ENCODE measurements around the gene FNDC10.

Gene FNDC10

GRCh38 chr1:1609822-1610485, 10.0 kb upstream of the FNDC10 start:
- no peaks in the 10 kb centered on the region for H3K9me3 ChIP-seq (ENCODE audit: control insufficient read depth, insufficient read depth, low read length)
- H3K36me3 ChIP-seq (ENCODE audit: control insufficient read depth, insufficient read depth, low read length), result no peaks in the 10 kb centered on the region
- H3K9ac ChIP-seq (ENCODE audit: low read depth, low read length), result no peak overlapping the region
- no peak overlapping the region for H3K4me3 ChIP-seq (ENCODE audit: low read depth, low read length)
- no peaks in the 10 kb centered on the region for H3K27me3 ChIP-seq (ENCODE audit: control insufficient read depth, insufficient read depth, low read length)
- H3K4me1 ChIP-seq (ENCODE audit: control insufficient read depth, insufficient read depth, low read length), result no peaks in the 10 kb centered on the region

GRCh38 chr1:1606232-1606631, 6.3 kb upstream of the FNDC10 start:
- no peak overlapping the region for H3K9ac ChIP-seq (ENCODE audit: low read depth, low read length)
- peaks cover 6% of the 10 kb centered on the region for H3K27me3 ChIP-seq (ENCODE audit: control insufficient read depth, insufficient read depth, low read length)
- no peaks in the 10 kb centered on the region for H3K4me1 ChIP-seq (ENCODE audit: control insufficient read depth, insufficient read depth, low read length)
- no peak overlapping the region for H3K4me3 ChIP-seq (ENCODE audit: low read depth, low read length)
- no peaks in the 10 kb centered on the region for H3K9me3 ChIP-seq (ENCODE audit: control insufficient read depth, insufficient read depth, low read length)
- H3K36me3 ChIP-seq (ENCODE audit: control insufficient read depth, insufficient read depth, low read length), result no peaks in the 10 kb centered on the region

- Histone ChIP-seq H3K27me3 (ENCODE audit: control insufficient read depth, insufficient read depth, low read length) (peaks cover 11% of the 10 kb centered on the region), H3K36me3 (ENCODE audit: control insufficient read depth, insufficient read depth, low read length) (no peaks in the 10 kb centered on the region), H3K9me3 (ENCODE audit: control insufficient read depth, insufficient read depth, low read length) (no peaks in the 10 kb centered on the region), H3K4me1 (ENCODE audit: control insufficient read depth, insufficient read depth, low read length) (no peaks in the 10 kb centered on the region), H3K9ac (ENCODE audit: low read depth, low read length) (no peak overlapping the region), H3K4me3 (ENCODE audit: low read depth, low read length) (no peak overlapping the region)
These were observed 5.8 kb upstream of the FNDC10 start for GRCh38 chr1:1605724-1606123.

- Histone ChIP-seq H3K4me1 (ENCODE audit: control insufficient read depth, insufficient read depth, low read length) (no peaks in the 10 kb centered on the region), H3K36me3 (ENCODE audit: control insufficient read depth, insufficient read depth, low read length) (no peaks in the 10 kb centered on the region), H3K4me3 (ENCODE audit: low read depth, low read length) (no peak overlapping the region), H3K9me3 (ENCODE audit: control insufficient read depth, insufficient read depth, low read length) (no peaks in the 10 kb centered on the region), H3K9ac (ENCODE audit: low read depth, low read length) (no peak overlapping the region), H3K27me3 (ENCODE audit: control insufficient read depth, insufficient read depth, low read length) (peaks cover 12% of the 10 kb centered on the region)
These were observed 5.2 kb upstream of the FNDC10 start for GRCh38 chr1:1605034-1605591.

GRCh38 chr1:1604374-1605033, 4.6 kb upstream of the FNDC10 start:
- Histone ChIP-seq H3K9ac (ENCODE audit: low read depth, low read length) (no peak overlapping the region), H3K27me3 (ENCODE audit: control insufficient read depth, insufficient read depth, low read length) (peaks cover 12% of the 10 kb centered on the region), H3K4me1 (ENCODE audit: control insufficient read depth, insufficient read depth, low read length) (no peaks in the 10 kb centered on the region), H3K9me3 (ENCODE audit: control insufficient read depth, insufficient read depth, low read length) (no peaks in the 10 kb centered on the region), H3K36me3 (ENCODE audit: control insufficient read depth, insufficient read depth, low read length) (no peaks in the 10 kb centered on the region), H3K4me3 (ENCODE audit: low read depth, low read length) (no peak overlapping the region)

GRCh38 chr1:1603671-1604373, 3.9 kb upstream of the FNDC10 start:
- Histone ChIP-seq H3K27me3 (ENCODE audit: control insufficient read depth, insufficient read depth, low read length) (peaks cover 14% of the 10 kb centered on the region), H3K4me3 (ENCODE audit: low read depth, low read length) (no peak overlapping the region), H3K36me3 (ENCODE audit: control insufficient read depth, insufficient read depth, low read length) (no peaks in the 10 kb centered on the region), H3K4me1 (ENCODE audit: control insufficient read depth, insufficient read depth, low read length) (no peaks in the 10 kb centered on the region), H3K9me3 (ENCODE audit: control insufficient read depth, insufficient read depth, low read length) (no peaks in the 10 kb centered on the region), H3K9ac (ENCODE audit: low read depth, low read length) (no peak overlapping the region)

GRCh38 chr1:1602968-1603506, 3.1 kb upstream of the FNDC10 start:
- Histone ChIP-seq H3K9me3 (ENCODE audit: control insufficient read depth, insufficient read depth, low read length) (no peaks in the 10 kb centered on the region), H3K27me3 (ENCODE audit: control insufficient read depth, insufficient read depth, low read length) (peaks cover 21% of the 10 kb centered on the region), H3K36me3 (ENCODE audit: control insufficient read depth, insufficient read depth, low read length) (no peaks in the 10 kb centered on the region), H3K4me3 (ENCODE audit: low read depth, low read length) (no peak overlapping the region), H3K9ac (ENCODE audit: low read depth, low read length) (no peak overlapping the region), H3K4me1 (ENCODE audit: control insufficient read depth, insufficient read depth, low read length) (no peaks in the 10 kb centered on the region)

GRCh38 chr1:1602304-1602967, 2.5 kb upstream of the FNDC10 start:
- Histone ChIP-seq H3K4me3 (ENCODE audit: low read depth, low read length) (no peak overlapping the region), H3K27me3 (ENCODE audit: control insufficient read depth, insufficient read depth, low read length) (peaks cover 22% of the 10 kb centered on the region), H3K9me3 (ENCODE audit: control insufficient read depth, insufficient read depth, low read length) (no peaks in the 10 kb centered on the region), H3K36me3 (ENCODE audit: control insufficient read depth, insufficient read depth, low read length) (no peaks in the 10 kb centered on the region), H3K4me1 (ENCODE audit: control insufficient read depth, insufficient read depth, low read length) (peaks cover 3% of the 10 kb centered on the region), H3K9ac (ENCODE audit: low read depth, low read length) (no peak overlapping the region)

GRCh38 chr1:1601564-1602303, 1.8 kb upstream of the FNDC10 start:
- no peaks in the 10 kb centered on the region for H3K36me3 ChIP-seq (ENCODE audit: control insufficient read depth, insufficient read depth, low read length)
- no peak overlapping the region for H3K9ac ChIP-seq (ENCODE audit: low read depth, low read length)
- H3K27me3 ChIP-seq (ENCODE audit: control insufficient read depth, insufficient read depth, low read length), result peaks cover 22% of the 10 kb centered on the region
- peaks cover 3% of the 10 kb centered on the region for H3K4me1 ChIP-seq (ENCODE audit: control insufficient read depth, insufficient read depth, low read length)
- H3K9me3 ChIP-seq (ENCODE audit: control insufficient read depth, insufficient read depth, low read length), result no peaks in the 10 kb centered on the region
- H3K4me3 ChIP-seq (ENCODE audit: low read depth, low read length), result no peak overlapping the region

GRCh38 chr1:1600861-1601563, 1.1 kb upstream of the FNDC10 start:
- peak overlapping the region; percentile 50 for H3K4me3 ChIP-seq (ENCODE audit: low read depth, low read length)

More at GRCh38 chr1:1600861-1601563, 1.1 kb upstream of the FNDC10 start:
- Histone ChIP-seq H3K36me3 (ENCODE audit: control insufficient read depth, insufficient read depth, low read length) (no peaks in the 10 kb centered on the region), H3K27me3 (ENCODE audit: control insufficient read depth, insufficient read depth, low read length) (peaks cover 28% of the 10 kb centered on the region), H3K9ac (ENCODE audit: low read depth, low read length) (no peak overlapping the region), H3K9me3 (ENCODE audit: control insufficient read depth, insufficient read depth, low read length) (no peaks in the 10 kb centered on the region), H3K4me1 (ENCODE audit: control insufficient read depth, insufficient read depth, low read length) (peaks cover 3% of the 10 kb centered on the region)
